Mucosa of descending colon (tissue), 3 donors: ENCODE results near the gene JPH3. TPM values are rescaled to one million over a fixed set of nuclear protein-coding genes. Genes with fewer than 3 reads are reported as not detected.

Source experiments
- ATAC-seq: fragments of 200-7000 bp; cut with Tn5 transposase; one replicate; pipeline ENCODE4 v1.9.1; 2020; ENCODE audit warnings: mild to moderate bottlenecking, moderate library complexity
- DNase-seq, 3 donors: peaks; one replicate each; pipeline ENCODE4 v3.0.0-alpha.2; 2020
- H3K36me3 ChIP-seq: fragments of 200-600 bp; one replicate; pipeline ENCODE4 v1.8.0; 2021; ENCODE audit warnings: low read depth, mild to moderate bottlenecking
- H3K4me1 ChIP-seq: fragments of 200-600 bp; one replicate; pipeline ENCODE4 v1.8.0; 2021; ENCODE audit warnings: low read depth, mild to moderate bottlenecking
- H3K4me3 ChIP-seq: fragments of 200-600 bp; one replicate; pipeline ENCODE4 v1.8.0; 2021; ENCODE audit warnings: mild to moderate bottlenecking
- H3K9me3 ChIP-seq: fragments of 200-600 bp; one replicate; pipeline ENCODE4 v1.8.0; 2021; ENCODE audit warnings: mild to moderate bottlenecking
- CTCF ChIP-seq: fragments of 200-600 bp; IDR thresholded peaks from one replicate; pipeline ENCODE4 v1.8.0; 2022; ENCODE audit warnings: antibody characterized with exemption, mild to moderate bottlenecking
- intact Hi-C, 2 donors: fragments of 100-400 bp; cut with DNase I in 1 of 2; cut with micrococcal nuclease in 1 of 2; formaldehyde crosslinking; loops; one replicate each; pipeline versions ENCODE4 v1.11.0 to v1.11.1; 2022; cut with DNase I, micrococcal nuclease
- total RNA-seq, 3 donors: library from RNA; stranded (reverse); fragmentation: NEBNext Ultra II Directional in 2 of 3; extraction: Animal tissue kit (Norgen Biotek cat#: 25700) in 2 of 3; gene quantifications; one replicate each; pipeline versions ENCODE4 v1.2.1 to v1.2.4, GENCODE V29; 2021 to 2023
- donor health status: DM: no; HTN: no; CAD: no; lungs with moderate emphysema.
- donor health status: DM: no; HTN: no; CAD: no.
- donor health status: DM: no; HTN: yes; CAD: no.

JPH3 gene
- total RNA-seq, 3 donors from 2014 or later, result 0.17 to 2.1 (median 0.84) TPM

GRCh38 chr16:87731607-87732006 lies 129.3 kb downstream of the JPH3 start:
- TF ChIP-seq CTCF, result no peak
- intact Hi-C loops, result no loop called here
- Histone ChIP-seq H3K4me3 (no peak overlapping the region), H3K9me3 (no peaks in the 10 kb centered on the region), H3K4me1 (no peaks in the 10 kb centered on the region), H3K36me3 (no peaks in the 10 kb centered on the region)
- ATAC-seq, result no peak
- DNase-seq, result no peak

- ATAC-seq, result peak; percentile 61
- Histone ChIP-seq H3K4me1 (no peaks in the 10 kb centered on the region), H3K4me3 (no peak overlapping the region), H3K36me3 (no peaks in the 10 kb centered on the region), H3K9me3 (no peaks in the 10 kb centered on the region)
- intact Hi-C loops, result no loop called here
- TF ChIP-seq CTCF, result no peak
- no peak for DNase-seq
These were observed 130.9 kb downstream of the JPH3 start for GRCh38 chr16:87733190-87733589.

GRCh38 chr16:87734644-87735043 lies 132.3 kb downstream of the JPH3 start:
- intact Hi-C loops, result no loop called here
- TF ChIP-seq CTCF, result no peak
- Histone ChIP-seq H3K9me3 (no peaks in the 10 kb centered on the region), H3K36me3 (no peaks in the 10 kb centered on the region), H3K4me3 (no peak overlapping the region), H3K4me1 (no peaks in the 10 kb centered on the region)
- DNase-seq (no peak), ATAC-seq (no peak)

GRCh38 chr16:87735270-87736007 lies 133.1 kb downstream of the JPH3 start:
- H3K9me3 ChIP-seq, result no peaks in the 10 kb centered on the region
- intact Hi-C loops, result no loop called here
- no peaks in the 10 kb centered on the region for H3K4me1 ChIP-seq
- DNase-seq, result no peak
- no peaks in the 10 kb centered on the region for H3K36me3 ChIP-seq
- no peak for TF ChIP-seq CTCF
- ATAC-seq, result no peak
- no peak overlapping the region for H3K4me3 ChIP-seq

GRCh38 chr16:87736008-87736382 lies 133.7 kb downstream of the JPH3 start:
- intact Hi-C loops, result no loop called here
- Histone ChIP-seq H3K36me3 (no peaks in the 10 kb centered on the region), H3K4me3 (no peak overlapping the region), H3K9me3 (no peaks in the 10 kb centered on the region), H3K4me1 (no peaks in the 10 kb centered on the region)
- no peak for ATAC-seq
- no peak for DNase-seq
- no peak for TF ChIP-seq CTCF

GRCh38 chr16:87739801-87740200 lies 137.5 kb downstream of the JPH3 start:
- Histone ChIP-seq H3K4me1 (no peaks in the 10 kb centered on the region), H3K9me3 (no peaks in the 10 kb centered on the region), H3K36me3 (no peaks in the 10 kb centered on the region), H3K4me3 (no peak overlapping the region)
- TF ChIP-seq CTCF, result no peak
- intact Hi-C loops, result no loop called here
- DNase-seq, result no peak
- no peak for ATAC-seq
